Lung microvascular endothelial cell (primary cell): ENCODE data around the gene RAC3. TPM values are rescaled to one million over a fixed set of nuclear protein-coding genes. Genes with fewer than 3 reads are reported as not detected.
"Not testable (repeated sequence)": the region's sequence is repeated elsewhere in the genome, so short reads cannot be mapped to it uniquely, and the experiment has no call there.

Experiments used
- DNase-seq, 2 donors: peaks; one replicate each; pipeline versions ENCODE4 v3.0.0 to v3.0.0-alpha.2; 2010; ENCODE audit warnings: low read depth in 2 of 2
- total RNA-seq: library from RNA; depleted of rRNA; stranded (reverse); fragments of >200 nt; gene quantifications from 2 replicates; pipeline ENCODE4 v1.2.1, GENCODE V29; 2014

The RAC3 gene
- total RNA-seq, 1 donor from 2014 or later: 9.7 TPM

DNA sequence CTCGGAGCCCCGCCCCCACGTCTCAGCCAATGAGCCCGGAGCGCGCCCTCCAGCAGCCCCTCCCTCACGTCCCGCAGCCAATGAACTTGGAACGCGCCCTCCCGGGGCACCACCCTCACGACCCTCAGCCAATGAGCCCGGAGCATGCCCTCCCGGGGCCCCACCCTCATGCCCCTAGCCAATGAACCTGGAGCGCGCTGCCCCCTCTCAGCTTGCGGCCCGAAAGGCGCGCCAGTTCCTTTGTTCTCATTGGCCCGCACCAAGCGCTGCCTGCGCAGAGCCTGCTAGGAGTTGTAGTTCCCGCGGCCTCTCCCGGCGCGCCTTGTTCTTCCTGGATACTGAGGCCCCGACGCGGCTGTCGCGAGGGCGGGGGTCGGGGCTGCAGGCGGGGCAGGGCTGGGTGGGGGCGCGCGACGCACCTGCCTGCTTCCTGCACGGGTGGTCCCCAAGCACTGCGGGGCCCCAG lies 8.5 kb upstream of the RAC3 start, which contains the start of gene LRRC45:
Gene LRRC45 (plus strand): TSS at position 325 of the 466 bp plus-strand sequence. CDS start 339 bp downstream, outside the sequence.
- DNase-seq: peak; percentile 100

DNA sequence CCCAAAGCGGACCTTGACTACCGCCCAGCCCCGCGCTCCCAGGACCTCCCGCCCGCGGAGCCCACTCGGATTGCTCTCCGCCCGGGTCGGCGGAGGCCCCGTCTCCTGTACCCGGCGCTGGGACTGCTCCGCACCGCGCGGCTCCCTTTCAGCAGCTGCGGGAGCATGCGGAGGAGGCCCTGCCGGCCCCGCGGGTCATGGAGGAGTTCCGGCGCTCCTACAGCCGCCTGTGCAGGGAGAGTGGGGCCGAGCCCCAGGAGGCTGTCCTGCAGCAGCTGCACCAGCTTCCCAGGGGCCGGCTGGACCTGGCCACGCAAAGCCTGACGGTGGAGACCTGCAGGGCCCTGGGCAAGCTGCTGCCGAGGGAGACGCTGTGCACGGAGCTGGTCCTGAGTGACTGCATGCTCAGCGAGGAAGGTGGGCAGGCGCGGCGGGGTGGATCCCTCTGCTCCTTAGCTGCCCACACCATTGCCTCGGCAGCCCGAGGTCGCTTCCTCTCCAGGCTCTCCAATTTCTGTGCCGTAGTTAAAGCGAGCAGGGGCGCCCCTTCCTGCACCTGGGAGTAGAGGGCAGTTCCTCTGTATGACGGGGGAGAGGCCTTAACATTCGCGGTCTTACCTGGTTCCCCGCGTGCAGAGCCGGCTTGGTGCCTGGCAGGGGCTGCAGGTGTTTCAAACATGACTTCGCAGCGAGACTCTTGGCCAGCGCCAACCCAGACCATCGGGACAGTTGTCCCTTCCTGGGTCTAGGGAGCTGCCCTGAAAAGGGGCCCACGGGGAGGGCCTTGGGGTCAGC lies 7.8 kb upstream of the RAC3 start:
- DNase-seq: peak; percentile 22 to 23

GRCh38 chr17:82024859-82025258 lies 6.6 kb upstream of the RAC3 start:
- no peak for DNase-seq

GRCh38 chr17:82025401-82026107 lies 5.9 kb upstream of the RAC3 start:
- DNase-seq: no peak

GRCh38 chr17:82028246-82028645 lies 3.2 kb upstream of the RAC3 start:
- DNase-seq: no peak

DNA sequence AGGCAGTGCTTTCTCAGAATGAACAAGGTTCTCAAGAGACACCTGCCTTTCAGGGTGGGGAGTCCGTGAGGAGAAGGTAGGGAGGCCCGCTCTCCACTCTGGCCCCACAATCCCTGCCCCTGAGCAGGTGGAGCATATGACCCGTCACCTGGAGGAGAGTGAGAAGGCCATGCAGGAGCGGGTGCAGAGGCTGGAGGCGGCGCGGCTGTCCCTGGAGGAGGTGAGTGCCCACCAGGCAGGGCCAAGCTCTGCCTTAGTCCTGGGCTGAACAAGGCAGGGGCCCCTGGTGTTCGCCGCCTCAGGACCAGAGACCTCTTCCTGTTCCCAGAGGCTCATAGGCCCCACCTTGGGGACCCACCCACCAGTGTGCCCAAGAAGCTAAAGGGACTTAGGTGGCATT lies 2.5 kb upstream of the RAC3 start:
- no peak for DNase-seq

DNA sequence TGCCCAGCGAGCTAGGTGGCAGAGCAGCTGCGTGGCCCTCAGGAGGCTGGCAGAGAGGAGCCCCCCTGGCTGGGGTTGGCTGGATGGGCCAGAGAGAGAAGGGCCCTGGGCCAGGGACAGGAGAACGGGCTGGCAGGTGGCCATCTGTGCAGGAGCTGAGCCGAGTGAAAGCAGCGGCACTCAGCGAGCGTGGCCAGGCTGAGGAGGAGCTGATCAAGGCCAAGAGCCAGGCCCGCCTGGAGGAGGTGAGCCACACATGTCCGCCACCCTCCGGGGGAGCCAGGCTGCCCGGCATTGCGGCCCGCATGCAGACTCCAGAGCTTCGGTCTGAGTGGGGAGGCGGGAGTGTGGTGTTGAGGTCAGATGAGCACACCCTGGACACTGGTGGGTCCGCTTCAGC lies 2.1 kb upstream of the RAC3 start:
- DNase-seq: no peak

DNA sequence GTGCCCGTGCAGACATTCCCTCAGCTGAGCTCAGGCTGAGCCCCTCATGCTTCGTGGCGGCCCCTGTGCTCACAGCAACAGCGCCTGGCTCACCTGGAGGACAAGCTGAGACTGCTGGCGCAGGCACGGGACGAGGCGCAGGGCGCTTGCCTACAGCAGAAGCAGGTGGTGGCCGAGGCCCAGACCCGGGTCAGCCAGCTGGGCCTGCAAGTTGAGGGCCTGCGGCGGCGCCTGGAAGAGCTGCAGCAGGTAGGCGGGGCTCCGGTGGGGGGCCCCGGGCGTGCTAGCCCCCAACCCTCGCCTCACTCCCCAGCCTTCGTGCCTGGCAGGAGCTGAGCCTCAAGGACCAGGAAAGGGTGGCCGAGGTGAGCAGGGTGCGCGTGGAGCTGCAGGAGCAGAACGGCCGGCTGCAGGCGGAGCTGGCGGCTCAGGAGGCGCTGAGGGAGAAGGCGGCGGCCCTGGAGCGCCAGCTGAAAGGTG lies 1.4 kb upstream of the RAC3 start:
- no peak for DNase-seq

DNA sequence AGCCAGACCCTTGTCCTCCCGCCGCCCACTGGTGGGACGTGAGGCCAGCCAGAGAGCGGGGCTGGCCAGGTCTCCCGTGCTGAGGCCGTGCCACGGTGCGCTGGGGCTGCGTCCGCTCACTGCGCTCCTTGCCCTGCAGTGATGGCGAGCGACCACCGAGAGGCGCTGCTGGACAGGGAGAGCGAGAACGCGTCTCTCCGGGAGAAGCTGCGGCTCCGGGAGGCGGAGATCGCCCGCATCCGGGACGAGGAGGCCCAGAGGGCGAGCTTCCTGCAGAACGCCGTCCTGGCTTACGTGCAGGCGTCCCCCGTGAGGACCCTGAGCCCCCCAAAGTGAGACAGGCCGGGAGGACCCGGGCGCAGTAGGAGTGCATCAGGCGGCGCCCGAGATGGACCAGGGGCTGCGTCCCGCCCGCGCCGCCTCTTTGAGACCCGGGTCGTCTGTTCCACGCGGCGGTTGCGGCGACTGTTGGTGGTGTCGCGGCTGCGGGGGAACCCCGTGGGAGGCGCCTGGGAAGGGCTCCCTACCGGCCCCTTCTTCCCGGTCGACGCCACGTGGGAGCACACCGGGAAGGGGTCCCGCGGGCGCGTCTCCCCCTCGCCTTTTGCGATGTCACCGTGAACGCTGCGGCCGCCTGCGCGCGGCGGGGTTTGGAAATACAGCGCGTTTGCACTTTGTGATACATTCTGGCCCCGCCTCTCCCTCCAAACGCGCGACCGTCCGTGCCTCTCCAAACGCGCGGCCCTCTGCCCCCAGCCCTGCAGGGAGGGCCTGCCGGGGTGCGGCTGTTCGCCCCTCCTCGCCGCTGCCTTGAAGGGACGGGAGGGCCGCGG lies 792 bp upstream of the RAC3 start:
- peak; percentile 88 to 90 for DNase-seq

DNA sequence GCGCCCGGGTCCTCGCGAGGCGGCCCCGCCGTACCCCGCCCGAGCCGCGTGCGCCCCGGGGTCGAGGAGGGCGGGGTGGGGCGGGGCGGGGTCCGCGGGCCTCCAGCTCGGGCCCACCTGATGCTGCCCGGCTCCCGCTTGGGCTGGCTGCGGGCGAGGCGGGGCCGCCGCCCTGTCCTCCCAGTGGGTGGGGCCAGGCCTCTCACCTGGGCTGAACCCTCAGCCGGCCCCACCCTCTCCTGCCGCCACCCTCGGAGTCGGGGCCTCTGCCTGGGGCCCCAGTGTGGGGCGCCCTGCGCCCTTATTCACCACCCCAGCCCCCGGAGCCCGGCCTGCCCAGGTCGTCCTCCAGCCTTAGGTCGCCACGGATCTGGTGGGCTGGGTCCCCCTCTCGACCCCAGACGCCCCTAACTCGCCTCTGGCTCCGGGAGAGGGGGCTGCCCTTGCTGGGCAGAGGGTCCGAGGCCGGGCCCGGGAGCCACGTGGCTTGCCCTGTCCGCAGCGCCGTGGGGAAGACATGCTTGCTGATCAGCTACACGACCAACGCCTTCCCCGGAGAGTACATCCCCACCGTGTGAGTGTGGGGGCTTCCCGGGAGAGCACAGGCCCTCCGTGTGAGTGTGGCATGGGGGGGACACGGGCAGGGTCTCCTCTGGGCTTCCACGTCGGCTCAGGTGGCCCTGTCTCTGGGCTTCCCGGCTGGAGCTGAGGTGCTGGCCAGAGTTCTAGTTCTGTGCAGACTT lies 578 bp downstream of the RAC3 start:
- no peak for DNase-seq

- no peak for DNase-seq
Measured at GRCh38 chr17:82033359-82034085, 2.0 kb downstream of the RAC3 start.

- DNase-seq: no peak
Measured at GRCh38 chr17:82034371-82035011, 3.0 kb downstream of the RAC3 start.

GRCh38 chr17:82035488-82035887 lies 4.0 kb downstream of the RAC3 start:
- peak in 1 of 2 donors; percentile 29 for DNase-seq

DNA sequence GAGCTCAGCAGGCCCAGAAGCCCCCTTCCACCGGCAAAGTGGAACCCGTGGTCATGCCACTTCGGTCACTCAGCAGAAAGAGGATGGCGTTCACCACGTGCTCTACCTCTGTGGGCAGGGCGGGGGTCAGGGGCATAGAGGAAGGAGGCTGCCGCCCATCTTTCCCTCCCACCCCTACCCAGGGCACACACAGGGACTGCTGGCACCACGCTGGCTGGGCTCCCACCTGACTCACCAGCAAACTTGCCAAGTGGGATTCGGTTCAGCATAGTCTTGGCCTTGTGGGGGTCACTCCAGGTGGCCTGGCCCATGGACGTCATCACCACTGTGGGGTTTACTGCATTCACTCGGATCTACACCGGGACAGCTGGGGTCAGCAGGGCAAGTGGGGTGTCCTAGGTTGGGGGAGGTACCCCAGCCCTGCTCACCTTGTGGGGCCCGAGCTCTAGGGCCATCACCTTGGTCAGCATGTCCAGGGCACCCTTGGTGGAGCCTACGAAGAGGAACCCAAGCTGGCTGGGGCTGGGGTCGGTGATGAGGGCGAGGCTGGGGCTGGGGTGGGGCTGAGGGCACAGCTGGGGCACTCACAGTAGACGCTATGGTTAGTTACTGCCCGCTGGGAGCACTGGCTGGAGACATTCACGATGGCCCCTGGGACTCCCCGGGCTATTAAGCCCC lies 4.6 kb downstream of the RAC3 start:
- DNase-seq: peak in 1 of 2 donors; percentile 13

DNA sequence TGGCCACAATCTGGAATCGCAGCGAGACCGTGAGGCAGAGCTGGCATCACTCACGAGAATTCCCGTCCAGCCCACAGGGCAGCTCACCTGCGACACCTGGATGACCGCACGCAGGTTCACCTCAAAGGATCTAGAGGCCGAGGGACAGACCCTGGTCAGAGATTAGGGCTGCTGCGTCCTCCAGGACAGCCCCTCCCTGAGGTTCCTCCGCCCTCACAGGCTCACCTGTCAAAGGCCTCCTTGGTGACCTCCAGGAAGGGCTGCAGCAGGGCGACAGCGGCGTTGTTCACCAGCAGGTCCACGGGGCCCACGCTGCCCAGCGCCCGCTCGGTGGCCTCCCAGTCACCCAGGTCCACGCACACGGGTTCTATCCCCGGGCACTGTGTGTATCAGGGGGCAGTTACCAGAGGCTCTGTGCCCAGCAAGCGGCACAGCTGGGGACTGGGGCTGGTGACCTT lies 5.2 kb downstream of the RAC3 start:
- DNase-seq: no peak

GRCh38 chr17:82037092-82037888 lies 5.8 kb downstream of the RAC3 start, which contains the start of gene DCXR:
Gene DCXR (minus strand): TSS chr17:82037697. CDS start chr17:82037682, 15 bp downstream.
- DNase-seq: peak; percentile 97 to 98

- no peak for DNase-seq
Measured at GRCh38 chr17:82037889-82038195, 6.4 kb downstream of the RAC3 start.

- not testable (repeated sequence) for DNase-seq
Measured at GRCh38 chr17:82038796-82039409, 7.4 kb downstream of the RAC3 start.
